ENCODE results near the gene MPPE1.
"Not testable (repeated sequence)": the region's sequence is repeated elsewhere in the genome, so short reads cannot be mapped to it uniquely, and the experiment has no call there.

MPPE1 gene

DNA sequence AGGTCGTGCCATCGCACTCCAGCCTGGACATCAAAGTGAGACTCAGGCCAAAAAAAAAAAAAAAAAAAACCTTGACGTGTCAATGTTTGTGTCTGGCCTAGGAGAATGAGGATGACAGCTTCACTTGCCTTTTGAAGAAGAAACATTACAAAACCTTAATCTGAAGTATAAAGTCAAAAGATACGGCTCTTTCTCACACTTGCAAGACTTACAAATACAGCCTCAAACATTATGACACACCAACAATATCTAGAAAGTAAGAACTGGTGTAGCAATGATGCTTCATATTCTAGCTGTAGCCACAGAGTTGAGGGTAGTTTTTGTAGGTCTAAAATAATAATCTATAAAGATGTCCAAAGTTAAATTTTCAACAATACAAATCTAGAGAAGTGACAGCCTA, 25.5 kb downstream of the MPPE1 start:
- no peak for DNase-seq

DNA sequence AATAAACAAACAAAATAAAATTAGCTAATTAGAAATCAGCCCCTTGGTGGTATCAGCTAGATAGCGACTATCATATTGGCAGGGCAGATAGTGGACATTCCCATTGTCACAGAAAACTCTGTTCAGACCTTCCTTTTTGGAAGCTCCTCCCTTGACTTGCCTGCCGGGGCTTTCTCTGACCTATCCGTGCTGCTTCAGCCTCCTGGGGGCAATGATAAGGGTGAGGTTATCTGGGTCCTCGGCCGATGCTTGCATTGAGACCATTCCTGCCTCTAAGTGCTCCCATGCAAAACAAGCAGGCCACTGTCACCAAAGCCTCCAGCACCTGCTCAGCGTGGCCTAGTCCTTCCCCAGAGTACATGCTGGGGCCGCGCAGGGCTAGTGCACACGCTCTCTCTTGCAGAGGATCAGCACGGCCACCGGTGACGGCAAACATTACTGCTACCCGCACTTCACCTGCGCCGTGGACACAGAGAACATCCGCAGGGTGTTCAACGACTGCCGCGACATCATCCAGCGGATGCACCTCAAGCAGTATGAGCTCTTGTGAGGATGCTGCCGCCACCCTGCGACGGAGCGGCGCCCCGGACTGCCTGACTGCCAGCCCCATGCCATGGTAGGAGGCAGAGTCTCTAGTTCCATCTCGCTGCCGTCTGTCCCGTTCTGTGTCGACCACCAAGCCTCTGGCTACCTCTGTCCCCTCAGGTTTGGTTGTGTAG, 27.4 kb downstream of the MPPE1 start:
- no peak for DNase-seq

DNA sequence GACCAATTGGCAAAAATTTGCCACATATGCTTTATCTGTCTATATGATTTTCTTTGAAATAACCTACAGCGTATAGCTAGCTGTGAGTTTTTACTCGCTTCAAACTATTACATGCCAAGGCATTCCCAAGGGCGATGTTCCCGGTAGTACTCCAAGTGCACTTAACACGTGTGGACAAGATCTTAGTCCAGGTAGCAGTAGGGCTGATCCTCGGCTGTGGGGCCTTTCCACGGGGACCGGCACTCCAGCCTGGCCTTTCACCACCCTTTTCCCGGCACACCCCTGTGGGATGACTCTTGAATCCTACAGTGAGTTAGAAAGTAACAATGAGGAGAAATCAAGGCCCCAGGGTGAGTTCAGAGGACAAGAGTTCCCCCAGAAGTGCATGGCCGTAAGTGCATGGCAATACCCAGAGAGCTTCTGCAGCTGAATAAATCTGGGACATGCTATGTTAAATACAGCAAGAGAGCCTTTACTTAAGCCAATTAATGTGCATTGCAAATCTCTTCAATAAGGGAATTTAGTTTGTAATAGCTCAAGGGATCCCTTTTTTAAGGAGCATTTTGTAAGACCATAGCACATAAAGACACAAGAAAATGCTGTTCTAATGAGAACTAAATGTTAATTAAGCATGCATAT, 30.5 kb downstream of the MPPE1 start:
- DNase-seq: no peak

DNA sequence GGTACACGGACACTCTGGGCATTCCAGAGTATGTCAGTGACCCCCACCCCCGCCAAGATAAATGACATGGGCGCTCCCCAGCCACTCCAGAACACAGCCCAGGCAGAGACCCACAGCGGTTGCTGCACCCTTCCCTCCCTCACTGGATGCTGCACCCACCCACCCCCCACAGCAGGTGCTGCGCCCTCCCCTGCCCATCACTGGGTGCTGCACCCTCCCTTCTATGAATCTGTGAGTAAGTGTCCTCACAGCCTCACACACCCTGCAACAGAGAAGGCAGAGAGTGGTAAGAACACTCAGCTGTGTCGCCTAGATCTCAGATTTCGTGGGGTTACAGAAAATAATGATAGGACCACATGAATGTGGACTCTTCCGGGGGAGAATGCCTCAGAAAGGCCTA, 33.4 kb downstream of the MPPE1 start:
- DNase-seq: no peak

DNA sequence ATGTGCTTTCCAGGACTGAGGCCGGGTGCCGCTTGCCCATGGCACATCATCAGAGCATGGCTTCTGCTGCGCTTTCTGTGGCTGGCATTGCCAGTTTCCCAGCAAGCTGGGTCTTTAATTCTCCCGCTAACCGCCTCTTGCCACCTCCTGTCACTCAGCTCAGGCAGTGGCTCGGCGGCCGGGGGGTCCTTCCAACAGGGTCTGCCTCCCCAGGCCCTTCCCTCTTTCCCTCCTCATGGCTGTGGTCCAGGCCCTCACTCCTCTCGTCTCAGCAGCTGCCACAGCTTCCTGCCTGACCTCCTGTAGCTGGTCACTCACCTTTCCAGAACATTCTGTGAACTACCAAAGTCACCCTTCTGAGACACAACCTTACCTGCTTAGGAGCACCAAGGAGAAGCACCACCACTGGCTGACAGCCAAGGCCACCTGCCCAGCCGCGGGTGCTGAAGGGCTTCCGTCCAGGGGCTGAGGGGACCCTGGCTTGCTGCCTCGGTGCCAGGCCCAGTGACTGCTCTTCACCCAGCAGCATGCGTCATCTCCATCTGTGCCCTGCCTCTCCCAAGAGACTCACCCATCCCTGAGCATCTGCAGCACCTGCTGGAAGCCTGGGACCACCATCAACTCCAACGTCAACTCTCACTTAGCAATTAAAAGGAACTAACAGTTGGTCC, 34.3 kb downstream of the MPPE1 start:
- DNase-seq: no peak

DNA sequence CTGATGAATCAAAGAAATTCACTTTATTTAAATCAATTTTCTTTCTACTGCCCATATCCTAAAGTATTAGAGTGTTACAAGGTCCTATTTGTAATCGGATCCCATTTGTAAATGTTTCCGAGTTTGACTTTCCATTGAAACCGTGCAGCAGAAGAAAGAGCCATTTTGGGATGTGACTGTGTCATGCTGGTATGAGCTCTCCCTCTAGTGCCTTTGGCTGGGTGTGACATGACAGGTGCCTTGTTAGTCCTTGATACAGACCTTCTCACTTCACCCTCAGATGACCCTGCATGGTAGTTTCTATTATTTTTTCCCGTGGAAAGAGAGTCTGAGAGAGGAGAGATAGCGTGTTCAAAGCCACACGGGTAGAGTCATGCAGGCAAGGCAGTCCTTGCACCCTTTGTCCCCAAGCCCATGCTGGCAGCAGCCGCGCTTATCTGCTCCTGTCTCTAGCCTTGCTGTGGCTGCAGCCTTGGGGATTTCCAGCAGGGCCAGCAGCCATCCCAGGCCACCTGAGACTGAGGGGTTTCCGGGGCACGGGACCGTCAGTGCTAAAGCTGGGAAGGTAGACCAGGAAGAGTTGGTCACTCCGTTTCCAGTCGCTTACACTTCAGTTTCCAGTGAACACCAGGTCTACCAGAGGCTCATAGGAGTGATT, 35.5 kb downstream of the MPPE1 start:
- no peak for DNase-seq

DNA sequence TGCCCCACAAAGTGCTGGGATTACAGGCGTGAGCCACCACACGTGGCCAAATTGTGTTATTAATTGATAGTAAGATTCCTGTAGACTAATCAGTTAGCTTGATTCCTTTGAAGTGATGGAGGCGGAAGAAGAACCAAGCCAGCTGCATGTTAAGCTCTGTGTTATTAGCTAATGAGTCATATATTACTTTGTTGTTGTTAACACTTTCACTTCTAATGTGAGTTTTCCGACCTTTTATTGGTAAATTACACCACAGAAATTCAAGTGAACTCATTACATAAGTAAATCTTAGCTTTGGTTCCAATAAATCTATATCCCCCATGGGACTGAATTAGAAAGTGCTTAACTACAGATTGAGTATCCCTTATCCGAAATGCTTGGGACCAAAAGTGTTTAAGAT, 36.6 kb downstream of the MPPE1 start:
- no peak for DNase-seq

DNA sequence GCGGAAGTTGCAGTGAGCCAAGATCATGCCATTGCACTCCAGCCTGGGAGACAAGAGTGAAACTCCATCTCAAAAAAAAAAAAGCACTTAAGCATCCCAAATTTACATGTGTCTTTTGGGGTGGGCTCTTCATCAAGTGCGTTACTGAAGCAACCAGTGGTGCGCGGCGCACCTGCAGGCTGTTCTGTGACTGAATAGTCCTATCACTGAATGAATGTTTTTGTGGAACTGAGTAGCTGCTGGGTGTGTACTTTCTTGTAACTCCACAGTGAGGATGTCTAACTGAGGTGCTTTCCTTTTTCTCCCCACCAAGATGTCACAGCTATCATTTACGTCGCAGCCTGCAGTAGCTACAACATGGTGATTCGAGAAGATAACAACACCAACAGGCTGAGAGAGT, 39.9 kb downstream of the MPPE1 start:
- no peak for DNase-seq

DNA sequence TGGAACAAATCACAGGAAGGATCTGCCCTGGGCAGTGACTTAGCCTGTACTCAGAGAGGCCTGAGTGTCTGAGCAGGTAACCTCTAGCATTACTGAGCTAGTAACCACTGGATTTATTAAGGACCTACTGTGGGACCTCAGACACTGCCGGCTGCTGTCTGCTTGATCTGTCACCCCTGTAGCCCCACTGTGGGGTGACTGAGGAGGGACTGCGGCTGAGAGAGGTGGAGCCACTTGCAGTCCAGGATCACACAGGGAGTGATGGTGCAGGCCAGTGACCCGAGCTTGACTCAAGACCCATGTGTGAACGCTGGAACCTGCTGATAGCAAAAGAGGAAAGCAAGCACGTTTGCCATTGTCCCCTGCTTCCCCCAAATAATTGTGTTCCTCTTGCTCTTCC, 41.4 kb downstream of the MPPE1 start:
- no peak for DNase-seq

DNA sequence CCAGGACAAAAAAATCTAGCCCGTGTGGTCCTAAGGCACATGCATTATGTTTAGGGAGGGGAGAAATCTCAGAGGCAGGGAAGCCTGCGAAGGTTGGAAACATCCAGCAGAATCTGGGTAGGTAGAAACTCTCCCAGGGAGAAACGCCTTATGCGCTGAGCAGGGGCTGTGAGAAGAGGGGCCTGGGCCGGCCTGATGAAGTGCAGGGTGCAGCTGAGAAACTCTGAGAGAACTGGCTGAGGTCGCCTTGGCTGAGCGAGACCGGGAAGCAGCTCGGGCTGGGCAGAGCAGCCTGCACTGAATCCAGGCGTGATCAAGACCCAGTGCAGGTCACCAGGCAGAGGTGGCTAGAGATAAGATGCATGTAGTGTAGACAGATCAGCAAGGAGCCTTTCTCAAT, 41.8 kb downstream of the MPPE1 start:
- no peak for DNase-seq

DNA sequence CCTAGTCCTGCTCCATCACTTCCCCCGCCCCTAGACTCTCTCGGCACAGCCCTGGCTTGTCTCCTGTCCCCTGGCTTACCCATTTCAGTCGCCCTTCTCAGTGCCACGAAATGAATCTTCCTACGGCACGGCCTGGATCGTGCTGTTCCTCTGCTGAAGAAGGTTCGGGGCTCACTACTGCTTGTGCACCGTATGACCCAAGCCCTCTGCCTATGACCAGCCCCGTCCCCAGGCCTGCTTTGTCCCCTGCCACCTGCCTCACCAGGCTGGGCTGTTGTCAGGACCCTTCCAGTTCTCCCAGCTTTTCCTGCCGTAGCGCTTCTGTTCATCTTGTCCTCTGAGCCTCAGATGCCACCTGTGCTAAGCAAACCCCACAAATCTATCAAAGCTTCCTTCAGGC, 43.0 kb downstream of the MPPE1 start:
- DNase-seq: no peak

DNA sequence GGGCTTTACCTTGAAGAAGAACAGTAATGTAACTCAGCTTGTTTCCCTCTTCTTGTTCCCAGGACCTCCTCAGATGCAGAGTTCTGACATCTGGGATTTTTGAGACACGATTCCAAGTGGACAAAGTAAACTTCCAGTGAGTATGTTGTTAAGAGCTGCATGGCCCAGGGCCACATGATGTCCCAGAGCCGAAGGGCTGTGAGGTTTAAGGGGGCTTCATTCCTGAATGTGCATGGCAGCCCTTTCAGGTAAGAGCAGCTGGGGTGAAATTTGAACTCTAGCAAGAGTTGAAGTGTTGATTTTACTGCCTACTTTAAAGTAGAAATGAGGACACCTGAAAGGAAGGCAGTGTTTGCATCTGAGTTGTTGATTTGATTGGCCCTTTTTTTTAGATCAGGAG, 43.6 kb downstream of the MPPE1 start:
- no peak for DNase-seq

DNA sequence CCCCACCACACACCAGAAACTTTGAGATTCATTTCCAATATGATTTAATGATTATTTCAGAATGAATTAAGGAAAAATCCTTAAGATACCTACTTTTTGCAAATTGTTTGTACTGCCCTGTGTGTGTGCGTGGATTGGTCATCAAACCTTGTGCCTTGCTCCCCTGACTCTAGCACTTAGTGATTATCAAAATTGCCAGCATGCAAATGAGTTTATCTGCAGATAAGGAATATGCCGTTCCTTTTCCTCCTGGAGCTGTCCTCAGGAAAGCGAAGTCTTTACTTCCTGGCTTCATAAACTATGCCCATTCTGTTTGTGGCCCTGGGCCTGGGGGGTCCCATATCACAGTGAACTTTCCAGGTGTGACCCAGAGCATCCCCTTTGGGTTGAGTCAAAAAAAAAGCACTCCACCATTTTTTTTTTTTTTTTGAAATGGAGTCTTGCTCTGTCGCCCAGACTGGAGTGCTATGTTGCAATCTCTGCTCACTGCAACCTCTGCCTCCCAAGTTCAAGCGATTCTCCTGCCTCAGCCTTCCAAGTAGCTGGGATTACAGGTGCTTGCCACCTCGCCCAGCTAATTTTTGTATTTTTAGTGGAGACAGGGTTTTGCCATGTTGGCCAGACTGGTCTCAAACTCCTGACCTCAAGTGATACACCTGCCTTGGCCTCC, 45.5 kb downstream of the MPPE1 start:
- no peak for DNase-seq

DNA sequence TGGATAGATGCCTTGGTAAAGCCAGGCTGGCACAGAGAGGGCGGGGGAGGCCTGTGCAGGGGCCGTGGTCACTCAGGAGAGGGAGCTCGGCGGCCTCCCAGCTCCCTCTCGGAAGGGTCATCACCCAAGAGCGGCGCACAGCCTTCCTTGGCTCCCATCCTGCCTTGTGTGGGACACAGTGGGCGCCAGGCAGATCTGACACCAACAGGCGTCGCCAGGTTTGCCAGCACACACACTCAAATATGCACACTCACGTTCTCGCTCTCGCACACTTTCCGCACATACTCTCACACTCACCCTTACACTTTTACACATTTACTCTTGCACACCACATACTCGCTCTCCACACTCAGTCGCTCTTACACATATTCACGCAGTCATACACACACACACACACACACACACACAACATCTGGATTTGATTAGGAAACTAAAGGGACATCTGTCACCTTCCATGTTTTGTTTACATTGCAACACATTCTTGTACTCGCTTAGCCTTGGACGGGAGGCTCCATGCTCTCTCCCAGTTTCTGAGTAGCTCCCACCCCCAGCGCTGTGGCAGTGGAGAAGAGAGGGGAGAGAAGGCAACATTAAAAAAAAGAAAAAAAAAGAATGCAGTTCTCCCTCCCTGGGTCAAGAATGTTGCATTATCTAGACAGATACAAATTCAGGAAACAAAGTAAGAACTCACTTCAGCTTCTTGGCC, 46.4 kb downstream of the MPPE1 start:
- no peak for DNase-seq

DNA sequence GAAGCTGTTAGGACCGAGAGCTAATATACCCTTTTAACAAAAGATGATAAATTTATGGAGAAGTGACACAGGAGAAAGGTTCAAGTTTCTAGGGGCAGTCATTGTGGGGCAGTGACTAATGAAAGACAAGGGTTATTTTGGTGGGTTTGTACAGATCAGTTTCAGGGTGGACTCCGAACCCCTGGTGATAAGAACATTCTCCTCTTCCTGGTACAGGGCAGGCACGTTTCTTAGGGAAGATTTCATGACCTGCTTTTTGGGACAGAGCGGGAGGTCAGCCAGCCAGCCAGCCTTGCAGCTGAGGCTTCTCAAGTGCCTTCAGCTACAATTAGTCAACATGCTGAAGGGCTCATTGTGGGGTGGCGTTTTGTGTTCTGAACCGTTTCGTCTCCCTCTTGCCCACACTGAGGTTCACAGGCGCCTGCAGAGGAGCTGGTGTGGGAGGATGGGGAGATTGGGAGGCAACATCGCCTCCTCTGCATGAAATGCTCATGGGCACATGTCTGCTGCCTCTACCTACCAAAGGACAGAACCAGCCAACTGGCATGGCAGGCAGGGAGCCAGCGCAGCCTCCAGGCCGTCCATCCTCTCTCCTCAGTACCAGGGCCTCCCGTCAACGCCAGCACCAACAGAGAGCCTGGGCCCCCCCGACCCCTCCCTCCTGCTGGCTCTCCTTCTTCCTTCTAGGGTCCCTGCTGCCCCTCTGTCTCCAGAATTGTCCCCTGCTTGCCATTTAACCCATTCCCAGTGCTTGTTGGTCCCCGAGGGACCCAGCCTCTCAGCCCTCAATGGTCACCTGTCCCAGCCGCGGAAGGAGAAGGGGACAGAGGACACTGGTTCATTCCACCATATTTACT, 47.3 kb downstream of the MPPE1 start:
- DNase-seq: no peak

DNA sequence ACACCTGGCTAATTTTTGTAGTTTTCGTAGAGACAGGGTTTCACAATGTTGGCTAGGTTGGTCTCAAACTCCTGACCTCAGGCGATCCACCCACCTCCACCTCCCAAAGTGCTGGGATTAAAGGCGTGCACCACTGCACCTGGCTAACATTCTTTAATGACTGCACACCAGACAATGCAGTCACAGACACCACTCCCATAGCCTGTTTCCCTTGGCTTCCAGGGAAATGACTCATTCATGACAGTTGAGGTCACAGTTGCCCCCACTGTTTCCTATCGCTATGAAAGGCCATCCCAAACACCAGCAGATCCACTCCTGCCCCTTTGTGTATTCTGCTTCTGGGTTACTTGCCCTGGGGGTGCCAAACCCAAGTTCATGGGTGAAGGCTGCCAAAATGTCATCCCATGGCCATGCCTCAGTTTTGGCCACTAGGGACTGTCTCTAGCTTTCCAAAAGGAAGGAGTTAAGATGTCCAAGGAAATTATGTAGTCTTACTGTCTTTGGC, 48.2 kb downstream of the MPPE1 start:
- DNase-seq: no peak

DNA sequence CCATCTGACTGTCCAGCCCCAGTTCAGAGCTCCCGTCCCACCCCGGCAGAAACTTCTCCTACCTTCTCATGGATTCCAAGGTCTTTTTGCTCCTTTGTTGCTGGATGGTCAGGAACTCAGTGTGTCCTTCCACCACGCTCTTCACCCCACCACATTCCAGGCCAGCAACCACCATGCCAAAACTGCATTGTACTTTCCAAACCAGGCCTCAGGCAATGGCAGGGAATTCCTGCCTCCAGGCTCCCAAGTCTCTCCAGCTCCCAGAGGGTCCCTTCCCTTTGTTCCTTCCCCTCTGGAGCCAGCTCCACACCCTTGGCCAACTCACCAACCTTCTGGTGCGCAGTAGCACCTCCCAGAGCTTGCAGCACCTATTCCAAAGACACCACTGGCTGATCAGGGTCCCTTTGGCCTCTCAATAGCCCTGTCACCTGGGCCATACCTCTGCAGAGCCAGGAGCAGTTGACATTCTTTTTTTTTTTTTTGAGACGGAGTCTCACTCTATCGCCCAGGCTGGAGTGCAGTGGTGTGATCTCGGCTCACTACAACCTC, 48.8 kb downstream of the MPPE1 start:
- no peak for DNase-seq

DNA sequence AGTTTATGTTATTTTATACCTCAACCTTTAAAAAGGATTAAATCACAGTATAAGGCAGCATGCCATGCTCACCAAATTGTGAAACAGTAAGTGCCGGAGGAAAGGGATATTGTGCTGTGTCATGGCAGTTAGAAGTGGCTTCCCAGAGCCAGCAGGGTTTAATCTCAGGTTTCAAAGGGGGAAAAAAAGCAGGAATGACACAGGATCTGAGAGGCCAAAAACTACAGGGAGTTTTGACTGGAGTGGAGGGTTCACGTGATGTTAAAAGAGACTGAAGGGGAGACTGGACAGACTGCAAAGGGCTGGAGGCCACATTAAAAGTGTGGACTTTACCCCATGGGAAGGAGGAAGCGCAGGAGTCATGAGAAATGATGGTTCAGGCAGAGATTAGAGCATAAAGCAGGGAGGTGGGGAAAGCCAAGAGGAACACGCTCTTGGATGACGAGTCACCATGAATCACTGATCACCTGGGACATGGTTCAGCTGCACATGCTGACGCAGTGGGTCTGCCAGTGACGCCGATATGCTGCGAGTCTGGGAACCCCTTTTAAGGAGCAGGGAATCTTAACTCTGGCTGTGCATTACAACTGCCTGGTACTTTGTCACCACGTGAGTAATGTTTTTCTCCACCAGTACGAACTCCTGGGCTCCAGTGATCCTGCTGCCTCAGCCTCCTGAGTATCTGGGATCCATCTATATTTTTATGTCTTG, 50.8 kb downstream of the MPPE1 start:
- no peak for DNase-seq

DNA sequence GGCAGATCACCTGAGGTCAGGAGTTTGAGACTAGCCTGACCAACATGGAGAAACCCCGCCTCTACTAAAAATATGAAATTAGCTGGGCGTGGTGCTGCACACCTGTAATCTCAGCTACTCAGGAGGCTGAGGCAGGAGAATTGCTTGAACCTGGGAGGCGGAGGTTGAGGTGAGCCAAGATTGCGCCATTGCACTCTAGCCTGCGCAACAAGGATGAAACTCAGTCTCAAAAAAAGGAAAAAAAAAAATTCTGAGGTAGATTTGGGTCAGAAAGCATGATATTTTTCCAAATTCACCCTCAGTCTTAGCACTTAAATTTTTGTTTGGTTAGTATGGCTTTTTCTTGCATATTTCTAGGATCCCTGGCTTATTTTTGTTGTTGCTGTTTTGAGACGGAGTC, 53.6 kb downstream of the MPPE1 start:
- DNase-seq: not testable (repeated sequence)

DNA sequence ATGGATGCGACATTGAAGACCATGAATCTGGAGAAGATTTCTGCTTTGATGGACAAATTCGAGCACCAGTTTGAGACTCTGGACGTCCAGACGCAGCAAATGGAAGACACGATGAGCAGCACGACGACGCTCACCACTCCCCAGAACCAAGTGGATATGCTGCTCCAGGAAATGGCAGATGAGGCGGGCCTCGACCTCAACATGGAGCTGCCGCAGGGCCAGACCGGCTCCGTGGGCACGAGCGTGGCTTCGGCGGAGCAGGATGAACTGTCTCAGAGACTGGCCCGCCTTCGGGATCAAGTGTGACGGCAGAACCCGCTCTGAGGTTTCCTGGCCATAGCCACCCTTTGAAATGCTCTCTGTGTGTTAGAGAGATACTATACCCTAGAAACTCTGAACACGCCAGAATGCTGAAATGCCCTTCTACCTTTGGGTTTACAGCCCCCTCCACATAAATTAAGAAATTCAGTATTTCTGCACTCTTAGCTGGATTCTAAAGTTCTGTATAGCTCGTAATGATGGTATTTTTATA, 56.2 kb downstream of the MPPE1 start:
- peak; percentile 40 for DNase-seq

Data from T-helper 9 cell (primary cell).